CD1c-positive myeloid dendritic cell (primary cell): ENCODE results near the gene GPR55.

Experiments
- DNase-seq: peaks from one replicate; pipeline ENCODE4 v3.0.0-alpha.2; 2016; ENCODE audit errors: extremely low spot score

GPR55 gene

DNA sequence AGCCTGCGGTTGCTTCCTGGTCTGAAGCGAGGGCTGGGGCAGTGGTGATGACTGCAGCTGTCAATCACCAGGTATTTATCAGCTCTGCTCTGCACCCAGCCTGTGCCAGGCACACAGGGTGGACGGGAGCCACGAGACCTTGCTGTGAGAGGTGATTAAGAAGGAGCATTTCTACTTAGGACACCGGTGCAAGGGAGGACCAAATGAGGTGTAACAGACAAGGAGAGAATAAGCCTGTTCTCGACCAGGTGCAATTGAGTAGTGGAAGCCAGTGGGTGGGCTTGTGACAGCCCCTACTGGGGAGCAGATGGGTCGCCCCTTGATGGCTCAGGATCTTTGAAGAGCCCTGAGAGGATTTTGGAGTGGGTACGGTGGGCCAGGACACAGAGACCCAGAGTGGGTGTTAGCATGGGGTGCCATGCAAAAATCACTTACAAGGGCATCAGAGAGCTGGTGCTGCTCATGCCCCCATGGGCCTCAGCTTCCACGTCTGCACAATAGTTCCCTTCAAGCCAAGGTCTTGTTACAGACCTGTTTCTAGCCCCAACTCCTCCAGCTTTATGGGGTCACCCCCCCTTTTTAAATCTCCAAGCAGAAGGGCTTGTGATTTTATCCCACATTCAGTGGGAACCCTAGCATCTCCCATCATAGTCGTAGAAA, 24.6 kb downstream of the GPR55 start:
- no peak for DNase-seq

DNA sequence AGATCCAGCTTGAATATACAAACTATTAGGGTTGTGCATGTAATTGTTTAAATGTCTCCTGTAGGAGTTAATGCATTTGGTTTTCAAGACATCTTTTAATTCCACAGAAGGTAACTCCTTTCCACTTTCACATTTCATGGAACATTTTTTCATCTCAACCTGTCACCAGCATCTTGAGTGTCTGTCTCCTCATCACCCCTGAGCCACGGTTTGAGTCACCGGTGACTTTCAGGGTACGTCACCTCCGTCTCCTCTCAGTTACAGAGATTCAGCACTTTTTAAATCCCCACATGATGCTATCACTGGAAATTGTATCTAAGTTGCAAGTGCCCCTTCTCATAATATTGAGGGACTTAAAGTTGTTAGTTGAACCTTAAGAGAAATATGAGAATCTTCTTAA, 25.3 kb downstream of the GPR55 start:
- DNase-seq: no peak

DNA sequence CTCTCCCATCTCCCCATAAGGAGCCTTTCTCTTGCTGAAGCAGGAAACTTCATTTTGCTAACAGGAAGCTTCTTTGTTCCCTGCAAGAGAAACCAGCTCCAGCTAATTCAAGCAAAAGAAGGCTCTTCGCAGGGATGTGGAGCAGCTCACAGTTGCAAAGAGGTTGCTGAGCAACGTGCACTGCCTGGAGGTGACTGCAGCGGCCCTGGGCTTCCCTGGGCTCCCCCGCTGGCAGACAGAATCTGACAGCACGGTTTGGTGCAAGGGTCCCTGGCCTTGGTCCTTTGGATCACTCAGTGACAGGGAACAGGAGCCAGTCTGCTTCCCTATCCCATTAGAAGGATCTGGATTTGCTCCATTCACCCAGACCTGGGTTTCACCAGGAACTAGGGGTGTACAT, 25.8 kb downstream of the GPR55 start:
- DNase-seq: no peak

DNA sequence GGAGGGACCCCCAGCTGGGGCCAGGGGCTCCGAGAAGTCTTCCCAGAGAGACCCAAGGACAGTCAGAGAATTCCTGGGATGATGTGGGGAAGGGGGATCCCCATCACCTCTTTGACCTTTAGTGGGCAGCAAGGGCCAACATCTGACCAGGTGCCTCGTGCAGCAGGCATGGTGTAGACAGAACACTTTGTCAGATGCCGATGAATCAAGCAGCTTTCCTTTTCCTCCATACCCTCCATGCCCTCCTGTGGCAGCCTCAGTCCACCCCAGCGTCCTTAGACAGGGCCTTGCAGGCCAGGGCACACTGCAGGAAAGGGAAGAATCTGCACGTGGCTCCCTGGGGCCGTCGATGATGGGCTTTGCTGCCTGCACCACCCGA, 26.3 kb downstream of the GPR55 start:
- DNase-seq: no peak

DNA sequence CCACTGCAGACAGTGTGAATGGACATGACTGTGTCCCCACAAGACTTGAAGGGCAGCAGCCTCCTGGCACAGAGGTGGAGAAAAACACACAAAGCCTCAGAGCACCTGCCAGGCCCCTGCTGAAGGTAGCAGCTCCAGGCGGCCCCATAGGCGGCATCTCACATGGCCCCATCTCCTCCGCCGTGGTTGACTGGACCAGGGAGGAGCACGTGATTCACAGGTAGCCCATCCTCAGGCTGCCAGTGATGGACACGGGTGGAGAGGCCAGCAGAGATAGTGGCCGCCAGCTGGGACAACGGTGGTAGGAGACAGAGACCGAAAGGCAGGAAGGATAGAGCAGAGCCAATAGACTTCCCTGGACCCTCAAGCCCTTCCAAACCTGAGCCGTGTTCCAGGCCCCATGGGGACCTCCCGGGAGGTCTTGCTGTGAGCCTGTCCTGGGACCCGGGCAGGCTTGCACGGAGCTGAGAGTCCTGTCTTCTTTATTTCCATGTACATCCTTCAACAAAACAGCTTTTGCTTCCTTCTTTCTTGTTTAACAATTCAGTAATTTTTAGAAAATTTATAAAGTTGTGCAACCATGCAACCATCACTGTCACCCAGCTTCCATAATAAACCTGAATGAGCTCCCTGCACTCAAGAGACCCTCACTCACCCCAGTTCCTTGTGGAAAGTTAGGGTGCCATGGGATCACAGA, 26.9 kb downstream of the GPR55 start:
- no peak for DNase-seq

DNA sequence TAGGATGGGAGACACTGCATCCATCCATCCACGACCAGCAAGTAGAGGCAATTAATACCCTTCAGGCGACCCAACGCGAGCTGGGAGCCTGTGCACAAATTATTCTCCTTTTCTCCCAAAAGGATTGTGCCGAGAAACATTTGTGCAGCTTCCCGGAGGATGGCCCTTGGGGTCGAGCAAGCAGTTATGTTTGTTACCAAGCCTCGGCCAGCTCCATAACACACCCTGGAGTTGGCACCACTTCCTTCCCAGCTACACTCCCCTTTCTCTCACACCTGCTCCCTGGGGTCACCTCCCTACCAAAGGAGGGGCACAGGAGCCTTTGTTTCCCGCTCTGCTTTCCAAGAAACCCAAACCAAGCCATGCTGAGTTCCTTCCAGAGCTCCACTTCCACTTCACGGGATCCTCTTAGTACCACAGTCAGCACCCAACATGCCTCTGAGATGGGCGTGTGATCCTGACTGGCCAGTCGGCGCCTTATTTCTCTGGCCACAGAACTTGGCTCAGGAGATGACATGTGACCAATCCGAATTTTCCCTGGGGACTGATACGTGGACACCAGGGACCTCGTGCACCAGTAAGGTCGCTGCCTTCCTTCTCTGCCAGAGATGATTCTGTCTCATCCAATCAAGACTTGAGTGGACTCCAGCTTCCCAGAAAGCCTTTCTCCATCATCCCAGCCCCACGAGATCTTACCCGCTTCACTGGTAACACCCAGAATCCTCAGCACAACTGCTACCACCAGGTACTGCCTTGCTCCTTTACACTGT, 28.5 kb downstream of the GPR55 start:
- DNase-seq: no peak

DNA sequence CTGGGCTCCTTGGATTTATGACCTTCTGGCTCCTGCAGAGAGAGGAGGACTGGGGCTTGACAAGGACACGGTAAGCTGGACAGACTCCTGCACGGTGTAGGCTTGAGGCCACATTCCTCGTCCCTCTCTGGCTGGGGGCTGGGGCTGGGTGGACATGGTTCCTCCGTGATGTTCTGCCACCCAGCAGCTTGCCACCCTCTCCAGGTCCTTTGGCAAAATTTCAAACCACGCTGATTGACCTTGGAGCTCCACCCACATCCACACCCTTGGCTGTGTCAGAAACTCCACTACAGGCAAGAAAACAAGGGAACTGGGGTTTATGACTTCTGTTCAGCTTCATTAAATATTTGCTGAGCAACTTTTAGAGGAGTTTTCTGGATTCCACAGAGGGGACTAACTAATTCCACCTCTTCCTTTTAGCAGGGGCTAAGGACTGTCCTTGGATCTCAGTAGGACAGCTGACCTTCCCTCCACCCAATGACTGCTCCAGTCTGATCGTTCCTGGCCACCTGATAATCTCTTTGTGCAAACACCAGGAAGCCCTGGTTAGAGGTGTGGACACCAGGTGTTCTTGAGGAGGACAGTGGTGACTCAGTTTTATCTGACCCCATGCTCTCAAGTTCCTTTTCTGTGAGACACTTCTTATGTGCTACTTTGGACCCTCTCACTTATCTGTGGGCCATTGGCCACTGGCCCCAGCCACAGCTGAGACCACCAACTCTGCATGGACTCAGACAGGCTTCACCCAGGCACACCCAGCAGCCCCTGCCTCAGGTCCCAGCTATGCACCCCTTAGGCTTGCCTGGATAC, 29.3 kb downstream of the GPR55 start:
- DNase-seq: peak; percentile 30

DNA sequence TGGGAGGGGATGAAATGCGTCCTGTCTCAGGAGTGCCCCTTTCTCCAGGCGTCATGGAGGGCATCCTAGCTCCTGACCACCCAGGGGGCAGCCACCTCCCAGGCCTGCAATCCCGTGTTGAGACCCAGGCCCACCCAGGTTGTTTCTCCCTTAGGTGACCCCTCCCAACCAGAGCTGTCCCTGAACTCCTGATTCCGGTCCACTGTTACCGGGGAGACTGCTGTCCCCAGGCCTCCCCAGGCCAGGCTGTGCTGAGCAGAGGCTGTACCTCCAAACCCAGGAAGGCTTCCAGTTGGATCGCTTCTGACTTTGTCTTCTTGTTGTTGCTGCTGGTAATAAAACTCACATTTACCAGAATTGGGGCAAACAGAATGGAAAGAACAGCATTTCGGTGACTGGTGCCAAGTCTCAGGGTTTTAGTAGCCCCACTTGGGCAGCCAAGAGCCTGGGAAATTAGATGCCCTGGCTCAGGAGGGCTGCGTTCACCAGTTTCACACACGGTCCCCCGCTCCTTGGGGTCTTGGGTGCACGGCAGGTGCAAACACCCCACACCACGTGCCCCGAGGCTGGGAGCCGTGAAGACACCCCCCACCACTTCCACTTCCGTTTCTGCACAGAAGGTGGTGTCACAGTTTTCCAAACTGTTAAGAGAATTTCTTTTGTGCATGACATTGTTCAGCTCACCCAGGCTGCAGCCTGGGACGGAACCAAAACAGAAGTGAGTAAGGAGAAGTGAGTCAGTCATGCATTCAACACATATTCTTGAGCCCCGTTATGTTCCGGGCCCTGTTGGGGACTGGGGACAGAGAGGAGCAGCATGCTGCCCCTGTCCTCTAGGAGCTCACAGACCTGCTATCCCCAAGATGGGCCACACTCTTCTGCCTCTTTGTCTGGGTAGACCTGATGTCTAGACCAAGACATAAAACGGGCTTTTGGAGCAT, 30.9 kb downstream of the GPR55 start:
- peak; percentile 51 for DNase-seq

DNA sequence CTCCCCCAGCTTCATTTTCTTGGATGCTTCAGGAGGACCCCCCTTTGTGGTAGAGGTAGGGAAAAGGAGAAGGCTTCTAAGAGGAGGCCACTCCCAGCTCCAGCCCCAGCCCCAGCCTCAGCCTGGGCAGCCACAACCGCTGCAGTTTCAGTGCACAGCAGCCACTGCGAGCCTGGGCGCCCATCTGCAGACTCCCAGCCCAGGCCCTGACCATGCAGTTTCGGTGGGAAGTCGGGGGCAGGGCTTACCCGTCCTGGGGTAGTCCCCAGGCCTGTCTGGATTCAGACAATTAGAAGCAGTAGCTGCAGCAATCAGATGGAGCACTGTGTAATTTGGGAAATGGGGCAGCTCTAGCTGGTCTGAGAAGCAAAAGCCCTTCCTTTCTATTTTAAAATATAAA, 31.7 kb downstream of the GPR55 start:
- no peak for DNase-seq

DNA sequence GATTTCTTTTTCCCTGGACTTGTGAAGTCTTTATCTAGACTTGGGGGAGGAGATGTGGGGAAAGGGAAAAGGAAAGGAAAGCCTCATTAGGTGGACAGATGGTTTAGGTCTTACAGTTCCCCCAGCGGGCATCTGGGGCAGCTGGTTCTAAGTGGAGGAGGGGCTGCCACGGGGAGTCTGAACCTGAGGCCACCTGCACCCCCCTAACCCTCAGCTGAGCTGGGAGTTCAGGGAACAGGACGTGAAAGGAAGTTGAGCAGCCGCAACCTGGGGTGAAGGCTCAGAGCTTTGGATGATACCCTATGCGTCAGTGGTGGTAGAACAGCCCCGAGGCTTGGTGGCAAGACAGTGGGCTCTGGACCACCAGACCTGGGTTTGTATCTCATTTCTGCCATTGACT, 33.5 kb downstream of the GPR55 start:
- DNase-seq: no peak

DNA sequence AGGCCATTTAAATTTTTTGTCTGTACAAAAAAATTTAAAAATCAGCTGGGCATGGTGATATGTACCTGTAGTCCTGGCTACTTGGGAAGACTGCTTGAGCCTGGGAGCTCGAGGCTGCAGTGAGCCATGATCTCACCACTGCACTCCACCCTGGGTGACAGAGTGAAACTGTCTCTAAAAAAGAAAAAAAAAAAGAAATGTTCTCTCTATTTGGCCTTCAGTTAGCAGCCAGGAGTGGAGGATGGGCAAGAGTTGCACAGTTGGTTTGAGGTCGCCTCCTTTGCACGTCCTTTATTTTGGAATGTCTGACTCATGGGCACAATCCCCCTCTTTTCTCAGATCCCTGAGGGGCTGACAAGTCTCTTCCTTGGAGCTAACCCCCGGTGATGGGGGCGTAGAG, 34.0 kb downstream of the GPR55 start:
- no peak for DNase-seq

DNA sequence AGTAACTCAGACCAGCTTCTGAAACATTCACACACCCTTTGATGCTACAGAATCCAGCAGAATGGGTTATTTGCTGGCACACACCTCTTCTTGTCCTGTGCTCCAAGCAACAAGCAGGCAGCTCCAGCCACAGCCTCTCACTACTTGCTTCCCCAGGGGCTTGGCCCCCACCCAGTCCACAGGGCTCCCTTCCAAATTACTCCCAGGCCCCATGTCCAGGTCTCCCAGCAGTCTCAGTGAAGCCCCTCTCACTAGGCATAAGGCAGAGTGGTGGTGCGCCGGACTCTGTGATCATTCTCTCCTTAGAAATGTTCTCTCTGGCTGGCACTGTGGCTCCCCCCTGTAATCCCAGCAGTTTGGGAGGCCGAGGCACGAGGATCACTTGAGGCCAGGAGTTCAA, 34.4 kb downstream of the GPR55 start:
- no peak for DNase-seq

DNA sequence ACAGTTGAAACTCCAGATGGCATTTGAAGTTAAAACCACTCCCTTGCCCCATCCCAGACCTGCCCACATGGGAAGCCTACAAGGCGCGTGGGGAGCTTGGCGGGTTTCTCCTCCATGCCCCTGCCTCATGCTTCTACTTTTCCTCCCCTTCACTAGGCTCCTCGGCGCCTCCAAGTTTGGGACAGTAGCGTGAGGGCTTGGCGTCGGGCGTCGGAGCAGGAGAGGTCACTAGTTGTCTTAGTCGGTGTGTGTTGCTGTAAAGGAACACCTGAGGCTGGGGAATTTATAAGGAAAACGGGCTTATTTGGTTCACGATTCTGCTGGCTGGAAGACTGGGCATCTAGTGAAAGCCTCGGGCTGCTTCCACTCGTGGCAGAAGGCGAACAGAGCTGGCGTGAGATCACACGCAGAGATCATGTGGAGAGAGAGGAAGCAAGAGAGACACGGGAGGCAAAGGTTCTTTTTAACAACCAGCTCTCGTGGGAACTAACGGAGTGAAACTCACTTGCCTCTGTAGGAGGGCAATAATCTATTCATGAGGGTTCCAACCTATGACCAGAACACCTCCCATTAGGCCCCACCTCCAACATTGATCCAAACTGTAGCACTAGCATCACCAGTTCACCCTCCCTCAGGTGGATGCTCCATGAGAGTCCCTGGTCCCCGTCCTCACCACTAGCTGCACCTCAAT, 35.0 kb downstream of the GPR55 start:
- no peak for DNase-seq

DNA sequence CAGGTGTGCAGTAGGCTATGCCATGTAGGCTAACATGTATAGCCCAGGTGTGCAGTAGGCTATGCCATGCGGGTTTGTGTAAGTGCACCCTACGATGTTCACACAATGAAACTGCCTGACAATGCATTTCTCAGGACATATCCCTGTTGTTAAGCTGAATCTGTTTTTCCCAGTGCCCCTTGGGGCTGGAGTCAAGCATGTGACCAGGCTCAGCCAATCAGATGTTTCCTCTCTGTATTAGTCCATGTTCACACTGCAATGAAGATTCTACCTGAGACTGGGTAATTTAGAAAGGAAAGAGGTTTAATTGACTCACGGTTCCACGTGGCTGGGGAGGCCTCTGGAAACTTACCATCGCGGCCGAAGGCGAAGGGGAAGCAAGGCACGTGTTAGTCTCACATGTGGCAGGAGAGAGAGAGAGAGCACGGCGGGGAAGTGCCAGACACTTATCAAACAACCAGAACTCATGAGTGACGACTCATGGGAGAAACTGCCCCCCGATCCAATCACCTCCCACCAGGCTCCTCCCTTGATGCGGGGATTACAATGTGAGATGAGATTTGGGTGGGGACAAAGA, 36.1 kb downstream of the GPR55 start:
- DNase-seq: no peak

DNA sequence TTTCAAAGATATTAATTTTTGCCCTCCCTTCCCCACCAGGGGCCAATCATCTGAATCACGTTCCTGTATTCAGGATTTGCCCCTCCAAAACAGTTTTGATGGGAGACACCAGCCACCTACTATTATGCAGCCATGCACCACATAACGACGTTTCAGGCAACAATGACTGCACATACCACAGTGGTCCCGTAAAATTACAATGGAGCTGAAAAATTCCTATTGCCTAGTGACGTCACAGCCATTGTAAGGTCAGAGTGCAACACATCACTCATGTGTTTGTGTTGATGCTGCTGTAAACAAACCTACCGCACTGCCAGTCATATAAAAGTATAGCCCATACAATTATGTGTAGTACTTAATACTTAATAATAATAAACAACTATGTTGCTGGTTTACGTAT, 37.7 kb downstream of the GPR55 start:
- DNase-seq: no peak

DNA sequence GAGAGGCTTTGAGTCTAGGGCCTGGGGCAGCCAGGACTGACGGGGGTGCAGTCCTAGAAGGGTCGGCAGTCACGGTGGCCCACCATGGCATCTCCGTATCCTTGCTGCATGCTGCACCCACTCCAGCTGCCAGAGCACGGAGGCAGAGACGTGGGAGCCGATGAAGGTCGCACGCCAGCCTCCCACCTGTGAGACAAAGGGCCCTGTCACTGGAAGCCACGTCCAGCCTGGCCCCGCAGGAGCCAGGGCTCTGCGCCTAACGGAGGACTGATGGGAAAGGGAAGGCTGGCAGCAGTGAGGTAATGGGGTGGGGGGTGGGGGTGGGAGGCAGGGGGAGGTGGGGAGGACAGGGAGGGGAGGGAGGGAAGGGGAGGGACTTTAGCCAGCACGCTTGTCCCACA, 38.4 kb downstream of the GPR55 start:
- DNase-seq: no peak

DNA sequence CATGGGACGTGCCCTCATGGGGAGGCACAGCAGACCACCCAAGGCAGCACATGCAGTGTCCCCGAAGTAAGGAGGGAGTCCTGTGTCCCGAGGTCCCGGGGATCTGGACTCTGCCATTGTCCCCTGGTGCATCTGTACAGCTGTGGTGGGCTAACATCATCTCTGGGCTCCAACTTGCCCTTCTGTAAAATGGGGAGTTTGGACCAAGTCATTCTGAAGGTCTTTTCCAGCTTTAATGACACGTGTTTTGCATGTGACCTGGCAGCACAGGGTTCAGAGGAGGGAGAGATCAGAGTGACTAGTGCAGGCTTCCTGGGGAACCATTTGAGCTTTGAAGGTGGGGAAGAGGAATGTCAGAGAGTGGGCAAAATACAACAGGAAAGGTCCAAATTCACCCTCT, 38.8 kb downstream of the GPR55 start:
- DNase-seq: no peak

DNA sequence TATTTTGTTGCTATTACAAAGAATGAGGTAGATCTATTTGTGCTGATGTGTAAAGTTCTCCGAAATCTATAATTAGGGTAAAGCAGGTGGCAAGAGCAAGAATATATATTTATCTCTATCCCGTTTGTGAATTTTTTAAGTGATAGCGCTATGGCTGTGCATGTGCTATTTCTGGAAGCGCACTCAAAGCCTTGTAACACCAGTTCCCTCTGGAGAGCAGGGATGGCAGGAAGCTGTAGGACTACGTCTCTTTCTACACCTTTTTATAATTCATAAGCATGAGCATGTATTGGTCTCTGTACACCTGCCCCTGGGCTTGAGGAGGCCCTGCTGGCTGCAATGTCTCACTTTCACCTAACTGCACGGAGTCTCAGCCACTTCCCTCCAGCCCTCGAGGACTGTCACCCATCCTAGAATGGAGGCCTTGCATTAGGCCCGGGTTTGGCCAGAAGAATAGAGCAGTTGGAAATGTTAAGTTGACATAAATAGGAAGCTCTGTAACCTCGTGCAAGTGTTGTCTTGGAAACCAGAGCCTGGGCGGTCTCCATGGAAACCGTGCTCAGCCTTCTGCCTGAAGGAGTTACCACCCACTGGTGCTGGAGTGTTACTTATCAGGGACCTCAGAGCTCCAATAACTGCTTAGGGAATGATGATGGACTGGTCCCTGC, 39.4 kb downstream of the GPR55 start:
- DNase-seq: peak; percentile 81

DNA sequence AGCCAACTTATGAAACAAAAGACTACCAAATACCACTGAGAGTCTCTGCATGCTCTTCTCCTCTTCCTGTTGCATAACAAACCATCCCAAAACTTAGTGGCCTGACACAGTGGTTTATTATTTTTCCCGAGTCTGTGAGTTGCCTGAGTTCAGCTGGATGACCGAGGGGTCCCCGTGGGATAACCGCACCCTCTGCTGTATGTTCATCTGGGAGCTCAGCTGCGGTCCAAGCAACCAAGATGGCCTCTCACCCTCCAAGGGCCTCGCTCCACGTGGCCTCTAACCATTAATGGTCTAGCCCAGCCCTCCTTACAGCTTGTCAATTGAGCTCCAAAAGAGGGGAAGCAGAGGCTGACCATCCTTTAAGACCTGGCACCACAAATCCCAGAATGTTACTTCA, 43.2 kb downstream of the GPR55 start:
- DNase-seq: no peak

DNA sequence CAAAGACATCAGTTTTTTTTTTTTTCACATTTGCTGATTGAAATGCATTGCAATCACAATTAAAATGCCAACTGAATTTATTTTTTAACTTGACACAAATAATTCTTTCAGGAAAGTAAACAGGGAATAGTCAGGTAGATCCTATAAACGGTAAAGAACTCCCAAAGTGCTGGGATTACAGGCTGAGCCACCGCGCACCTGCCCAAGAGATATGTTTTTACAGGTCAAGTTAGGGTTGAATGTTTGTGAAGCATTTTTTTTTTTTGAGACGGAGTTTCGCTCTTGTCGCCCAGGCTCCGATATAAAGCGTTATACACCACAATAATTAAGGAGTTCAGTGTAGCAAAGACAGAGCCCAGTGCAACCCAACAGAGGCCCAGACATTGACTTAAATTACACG, 45.2 kb downstream of the GPR55 start:
- DNase-seq: no peak
